HEK293T (cell line): ENCODE data around the gene ASB5.

Experiments used
- CTCF ChIA-PET: fragments of 350-600 bp; formaldehyde crosslinking; extraction: SDS; loops from one replicate; lab custom pipeline; 2021; ENCODE audit warnings: antibody characterized with exemption, inconsistent platforms; lab: Yijun Ruan, JAX
- POLR2A ChIA-PET: fragments of 350-600 bp; formaldehyde crosslinking; extraction: SDS; loops from one replicate; lab custom pipeline; 2020; ENCODE audit warnings: antibody characterized with exemption, inconsistent platforms; lab: Yijun Ruan, JAX
- DNase-seq: peaks from one replicate; pipeline ENCODE4 v3.0.0; 2012; ENCODE audit warnings: mixed read lengths; ENCODE audit errors: extremely low spot score
- ARNT ChIP-seq: fragments of 450-650 bp; IDR thresholded peaks from 2 replicates; pipeline ENCODE4 v1.6.1; 2017; ENCODE audit warnings: mild to moderate bottlenecking
- BHLHE40 ChIP-seq: fragments of 450-650 bp; IDR thresholded peaks from 2 replicates; pipeline ENCODE4 v1.6.1; 2016; ENCODE audit warnings: mild to moderate bottlenecking, moderate library complexity, borderline replicate concordance
- CTBP1 ChIP-seq: fragments of 450-650 bp; IDR thresholded peaks from 2 replicates; pipeline ENCODE4 v1.6.1; 2016; ENCODE audit warnings: borderline replicate concordance
- ELF4 ChIP-seq: fragments of 450-650 bp; IDR thresholded peaks from 2 replicates; pipeline ENCODE4 v1.6.1; 2017; ENCODE audit warnings: antibody characterized with exemption
- FOXA1 ChIP-seq: fragments of 450-650 bp; IDR thresholded peaks from 2 replicates; pipeline ENCODE4 v1.6.1; 2016; ENCODE audit warnings: mild to moderate bottlenecking
- FOXK2 ChIP-seq: fragments of 450-650 bp; IDR thresholded peaks from 2 replicates; pipeline ENCODE4 v1.6.1; 2016; ENCODE audit warnings: mild to moderate bottlenecking
- FOXM1 ChIP-seq: fragments of 450-650 bp; IDR thresholded peaks from 2 replicates; pipeline ENCODE4 v1.6.1; 2017; ENCODE audit warnings: mild to moderate bottlenecking, borderline replicate concordance
- HDGF ChIP-seq: fragments of 450-650 bp; IDR thresholded peaks from 2 replicates; pipeline ENCODE4 v1.6.1; 2017; ENCODE audit warnings: antibody characterized with exemption, borderline replicate concordance
- L3MBTL2 ChIP-seq: fragments of 450-650 bp; conservative IDR thresholded peaks from 2 replicates; pipeline ENCODE4 v1.6.1; 2016; ENCODE audit warnings: mild to moderate bottlenecking
- LEF1 ChIP-seq: fragments of 450-650 bp; IDR thresholded peaks from 2 replicates; pipeline ENCODE4 v1.6.1; 2017; ENCODE audit warnings: mild to moderate bottlenecking, borderline replicate concordance
- NFRKB ChIP-seq: fragments of 450-650 bp; IDR thresholded peaks from 2 replicates; pipeline ENCODE4 v1.6.1; 2016; ENCODE audit warnings: mild to moderate bottlenecking, moderate library complexity
- PKNOX1 ChIP-seq: fragments of 450-650 bp; IDR thresholded peaks from 2 replicates; pipeline ENCODE4 v1.6.1; 2016
- SP1 ChIP-seq: fragments of 450-650 bp; IDR thresholded peaks from 2 replicates; pipeline ENCODE4 v1.6.1; 2017
- SUZ12 ChIP-seq: fragments of 450-650 bp; IDR thresholded peaks from 2 replicates; pipeline ENCODE4 v1.6.1; 2016; ENCODE audit warnings: mild to moderate bottlenecking
- TARDBP ChIP-seq: fragments of 450-650 bp; IDR thresholded peaks from 2 replicates; pipeline ENCODE4 v1.6.1; 2016
- ZNF384 ChIP-seq: fragments of 450-650 bp; IDR thresholded peaks from 2 replicates; pipeline ENCODE4 v1.6.1; 2016

Gene ASB5

GRCh38 chr4:176268963-176269362 is at the start of gene ASB5:
ASB5 (minus strand) TSS chr4:176269222; CDS start chr4:176269108, 114 bp downstream.
- POLR2A ChIA-PET, result no interaction called here
- no peak for DNase-seq
- CTCF ChIA-PET, result no interaction called here
- no peak for TF ChIP-seq NFRKB
- TF ChIP-seq FOXK2, result no peak

- POLR2A ChIA-PET, result interaction anchor here (1.2 kb wide), 1 partner anchor 20 kb away, joined by 3 read pairs; no protein-coding TSS in a partner anchor
- CTCF ChIA-PET, result interaction anchor here (0.7 to 1.0 kb wide), 2 partner anchors 25 to 75 kb away, joined by 3 read pairs; no protein-coding TSS in a partner anchor
- TF ChIP-seq ARNT, result no peak
- no peak for TF ChIP-seq SP1
- TF ChIP-seq NFRKB, result no peak
- TF ChIP-seq SUZ12, result no peak
- TF ChIP-seq FOXM1, result no peak
- TF ChIP-seq FOXA1, result no peak
- no peak for TF ChIP-seq PKNOX1
- no peak for TF ChIP-seq L3MBTL2
- no peak for TF ChIP-seq LEF1
- TF ChIP-seq TARDBP, result no peak
- TF ChIP-seq BHLHE40, result no peak
- no peak for TF ChIP-seq ELF4
- no peak for DNase-seq
These were observed 44.7 kb upstream of the ASB5 start for GRCh38 chr4:176313596-176314336.

GRCh38 chr4:176309772-176310171 is 40.8 kb upstream of the ASB5 start:
- CTCF ChIA-PET, result no interaction called here
- TF ChIP-seq SUZ12 (no peak), FOXM1 (no peak), L3MBTL2 (no peak), FOXA1 (no peak), LEF1 (no peak), FOXK2 (no peak), NFRKB (no peak), TARDBP (no peak)
- POLR2A ChIA-PET, result no interaction called here
- no peak for DNase-seq

- TF ChIP-seq PKNOX1 (no peak), SUZ12 (no peak), ARNT (no peak), L3MBTL2 (no peak), FOXA1 (no peak), FOXM1 (no peak)
- ChIA-PET CTCF (no interaction called here), POLR2A (interaction anchor here (1.4 kb wide), 1 partner anchor 10 kb away, joined by 3 read pairs; the partner anchor contains the start of gene SPCS3)
- no peak for DNase-seq
These were observed 40.0 kb upstream of the ASB5 start for GRCh38 chr4:176309046-176309445.

GRCh38 chr4:176308441-176308840 is 39.4 kb upstream of the ASB5 start:
- CTCF ChIA-PET, result interaction anchor here (0.7 kb wide), 1 partner anchor 10 kb away, joined by 3 read pairs; no protein-coding TSS in a partner anchor
- no peak for TF ChIP-seq FOXA1
- TF ChIP-seq ELF4, result no peak
- TF ChIP-seq L3MBTL2, result no peak
- no peak for TF ChIP-seq PKNOX1
- no peak for DNase-seq
- POLR2A ChIA-PET, result interaction anchor here (1.4 kb wide), 1 partner anchor 11 kb away, joined by 3 read pairs; the partner anchor contains the start of gene SPCS3

- POLR2A ChIA-PET, result interaction anchor here (1.1 kb wide), 1 partner anchor 11 kb away, joined by 4 read pairs; no protein-coding TSS in a partner anchor
- CTCF ChIA-PET, result no interaction called here
- TF ChIP-seq FOXA1 (no peak), BHLHE40 (no peak), ARNT (no peak), FOXK2 (no peak), LEF1 (no peak), SUZ12 (no peak), ZNF384 (no peak), HDGF (no peak), CTBP1 (no peak), NFRKB (no peak), SP1 (no peak), L3MBTL2 (no peak), TARDBP (no peak), ELF4 (no peak), PKNOX1 (no peak)
These were observed 38.6 kb upstream of the ASB5 start for GRCh38 chr4:176307666-176307930.

More at GRCh38 chr4:176307666-176307930, 38.6 kb upstream of the ASB5 start:
- DNase-seq, result no peak
